Body of pancreas (tissue), 4 donors: ENCODE results near the gene PTGFRN. TPM values are rescaled to one million over a fixed set of nuclear protein-coding genes. Genes with fewer than 3 reads are reported as not detected.

Source experiments
- ATAC-seq: fragments of 150-250 bp; one replicate; pipeline ENCODE4 v1.9.1; 2016
- DNase-seq, 4 donors: peaks; one replicate each; pipeline ENCODE4 v3.0.0-alpha.2; 2019
- H3K27ac ChIP-seq, 4 donors: fragments of 200-600 bp; sonication (generic); 1 replicate in 3 of 4; 2 replicates in 1 of 4; pipeline versions ENCODE4 v1.5.1 to v1.6.1; 2016 to 2019; ENCODE audit warnings: mild to moderate bottlenecking in 1 of 4, mixed read lengths in 1 of 4, moderate library complexity in 1 of 4
- H3K27me3 ChIP-seq, 2 donors: fragments of 200-600 bp; sonication (generic); one replicate each; pipeline ENCODE4 v1.6.0; 2016; ENCODE audit warnings: mild to moderate bottlenecking in 1 of 2
- H3K36me3 ChIP-seq, 2 donors: fragments of 200-600 bp; sonication (generic); replicated peaks in 1 of 2; 2 replicates each; pipeline ENCODE4 v1.5.1; 2016; ENCODE audit warnings: low read depth in 2 of 2; ENCODE audit not compliant: insufficient read depth in 1 of 2
- H3K4me1 ChIP-seq: fragments of 200-600 bp; sonication (generic); one replicate; pipeline ENCODE4 v1.6.0; 2016
- H3K4me3 ChIP-seq, 2 donors: fragments of 200-600 bp; sonication (generic); 1 replicate in 1 of 2; 2 replicates in 1 of 2; pipeline ENCODE4 v1.5.1; 2016 to 2019
- H3K9me3 ChIP-seq, 3 donors: fragments of 200-600 bp; sonication (generic); 1 replicate in 2 of 3; 2 replicates in 1 of 3; pipeline ENCODE4 v1.5.1; 2016
- CTCF ChIP-seq, 7 experiments: fragments of 450-650 bp in 4 of 7; fragments of 200-600 bp in 3 of 7; sonication (generic) in 3 of 7; IDR thresholded peaks; one replicate each; pipeline ENCODE4 v1.5.1; 2016 to 2019; ENCODE audit warnings: antibody characterized with exemption in 7 of 7
- POLR2A ChIP-seq, 3 donors: fragments of 450-650 bp; IDR thresholded peaks; one replicate each; pipeline ENCODE4 v1.6.1; 2016; ENCODE audit warnings: antibody characterized with exemption in 3 of 3, mild to moderate bottlenecking in 2 of 3
- WGBS, 2 donors: methylation state at CpG; one replicate each; pipeline ENCODE4 v1.1.5; 2017; 5-methylcytosine and 5-hydroxymethylcytosine counted together
- intact Hi-C: fragments of 100-400 bp; cut with DNase I; formaldehyde crosslinking; loops from one replicate; pipeline ENCODE4 v1.15.1; 2023
- total RNA-seq, 2 donors: library from RNA; depleted of rRNA; stranded (reverse); fragments of >200 nt; gene quantifications; one replicate each; pipeline ENCODE4 v1.1.0, GENCODE V29; 2016

Gene PTGFRN
- total RNA-seq, 2 donors from 2014 or later = 35.0 to 76.8 TPM

DNA sequence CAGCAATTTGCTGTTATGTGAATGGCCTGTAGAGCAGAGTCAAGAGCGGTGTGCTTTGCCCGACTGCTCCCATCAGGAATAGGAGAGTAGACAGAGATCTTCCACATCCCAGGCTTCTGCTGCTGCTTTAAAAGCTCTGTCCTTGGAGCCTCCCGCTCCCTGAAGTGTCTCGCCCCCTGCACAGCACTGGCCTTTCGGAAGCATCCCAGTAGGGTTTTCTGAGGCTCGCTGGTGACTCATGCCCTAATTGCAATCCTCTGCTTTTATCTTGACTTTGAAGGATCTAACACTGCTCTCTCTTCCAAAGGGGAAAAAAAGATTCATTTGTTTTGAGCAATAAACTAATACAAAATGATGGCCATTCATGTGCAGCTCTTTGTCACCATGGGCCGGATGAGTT lies 78.5 kb downstream of the PTGFRN start:
- Histone ChIP-seq H3K27ac (peak overlapping the region in 3 of 4 donors; percentile 36 to 70 (median 59)), H3K4me3 (no peak overlapping the region), H3K27me3 (no peaks in the 10 kb centered on the region), H3K4me1 (peaks cover 51% of the 10 kb centered on the region), H3K9me3 (no peaks in the 10 kb centered on the region), H3K36me3 (no peaks in the 10 kb centered on the region)
- 84 to 88% methylated on average over 7 of the region's 7 CpGs for WGBS, 2 donors
- DNase-seq = peak in 1 of 4 donors; percentile 44
- intact Hi-C loops = no loop called here
- peak; percentile 22 for ATAC-seq
- no peak for TF ChIP-seq CTCF (IDR thresholded peaks at IDR 0.05)
- no peak for TF ChIP-seq POLR2A (IDR thresholded peaks at IDR 0.05)

- DNase-seq = peak in 1 of 4 donors; percentile 56
- peak; percentile 45 for ATAC-seq
- Histone ChIP-seq H3K4me3 (no peak overlapping the region), H3K36me3 (no peaks in the 10 kb centered on the region), H3K9me3 (no peaks in the 10 kb centered on the region), H3K4me1 (peaks cover 47% of the 10 kb centered on the region), H3K27me3 (no peaks in the 10 kb centered on the region), H3K27ac (peak overlapping the region in 3 of 4 donors; percentile 21 to 61 (median 59))
- 27 to 64% methylated on average over 2 of the region's 2 CpGs for WGBS, 2 donors
- intact Hi-C loops = no loop called here
- TF ChIP-seq POLR2A (IDR thresholded peaks at IDR 0.05) (no peak), CTCF (IDR thresholded peaks at IDR 0.05) (no peak)
These were observed 79.2 kb downstream of the PTGFRN start for GRCh38 chr1:116988908-116989307.

DNA sequence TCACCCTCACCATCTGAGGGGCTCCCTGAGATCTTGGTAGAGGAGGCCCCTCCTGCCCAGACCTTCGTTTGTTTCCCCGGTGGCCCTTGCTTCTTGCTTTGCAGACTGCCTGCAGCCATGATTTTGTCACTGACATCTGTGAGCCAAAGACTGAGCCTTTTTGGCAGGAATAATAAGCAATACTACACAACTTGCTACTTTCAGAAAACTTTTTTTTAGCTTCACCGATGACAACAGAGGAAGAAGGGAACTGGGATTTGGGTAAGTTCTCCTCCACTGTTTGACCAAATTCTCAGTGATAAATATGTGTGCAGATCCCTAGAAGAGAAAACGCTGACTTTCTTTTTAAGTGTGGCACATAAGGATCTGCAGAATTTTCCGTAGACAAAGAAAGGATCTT lies 80.1 kb downstream of the PTGFRN start:
- no peak for DNase-seq

DNA sequence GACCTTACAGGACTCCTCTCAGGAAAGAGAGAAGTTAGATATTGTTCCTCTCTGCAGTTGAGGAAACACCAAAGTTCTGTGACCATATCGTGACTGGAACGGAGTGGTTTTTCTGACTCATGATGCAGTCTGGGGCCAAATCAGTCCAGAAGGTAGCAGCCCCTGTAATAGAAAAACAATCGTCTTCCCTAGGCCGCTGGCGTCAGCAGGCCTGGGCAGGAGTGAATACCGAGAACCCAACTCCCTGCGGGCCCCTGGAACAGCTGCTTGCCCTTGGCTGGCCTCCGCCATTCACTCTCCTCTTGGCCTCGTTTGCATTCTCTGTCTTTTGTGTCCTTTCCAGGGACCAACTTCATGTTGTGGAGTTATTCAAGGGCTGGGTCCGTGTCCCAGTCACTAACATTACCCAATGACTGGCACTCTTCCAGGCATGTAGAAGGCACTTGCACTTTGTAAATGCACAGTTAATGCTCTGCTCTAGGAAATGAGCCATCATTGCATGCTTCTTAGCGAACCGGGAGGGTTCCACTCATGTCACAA lies 81.0 kb downstream of the PTGFRN start:
- WGBS, 2 donors = 59 to 70% methylated on average over 12 of the region's 12 CpGs
- TF ChIP-seq POLR2A (IDR thresholded peaks at IDR 0.05) (no peak), CTCF (IDR thresholded peaks at IDR 0.05) (no peak)
- no peaks in the 10 kb centered on the region for H3K36me3 ChIP-seq
- no peaks in the 10 kb centered on the region for H3K9me3 ChIP-seq
- peaks cover 47% of the 10 kb centered on the region for H3K4me1 ChIP-seq
- DNase-seq (peak; percentile 37 to 64 (median 52)), ATAC-seq (peak; percentile 12)
- intact Hi-C loops = no loop called here
- no peak overlapping the region for H3K4me3 ChIP-seq
- peak overlapping the region in 2 of 4 donors; percentile 44 to 52 for H3K27ac ChIP-seq
- no peaks in the 10 kb centered on the region for H3K27me3 ChIP-seq

More for the DNA sequence above, 80.1 kb downstream of the PTGFRN start:
- peak overlapping the region in 2 of 4 donors; percentile 44 to 61 for H3K27ac ChIP-seq
- intact Hi-C loops = no loop called here
- no peaks in the 10 kb centered on the region for H3K36me3 ChIP-seq
- H3K27me3 ChIP-seq = no peaks in the 10 kb centered on the region
- peaks cover 47% of the 10 kb centered on the region for H3K4me1 ChIP-seq
- no peak for ATAC-seq
- no peak for TF ChIP-seq POLR2A (IDR thresholded peaks at IDR 0.05)
- H3K9me3 ChIP-seq = no peaks in the 10 kb centered on the region
- no peak overlapping the region for H3K4me3 ChIP-seq
- 38 to 60% methylated on average over 5 of the region's 5 CpGs for WGBS, 2 donors

DNA sequence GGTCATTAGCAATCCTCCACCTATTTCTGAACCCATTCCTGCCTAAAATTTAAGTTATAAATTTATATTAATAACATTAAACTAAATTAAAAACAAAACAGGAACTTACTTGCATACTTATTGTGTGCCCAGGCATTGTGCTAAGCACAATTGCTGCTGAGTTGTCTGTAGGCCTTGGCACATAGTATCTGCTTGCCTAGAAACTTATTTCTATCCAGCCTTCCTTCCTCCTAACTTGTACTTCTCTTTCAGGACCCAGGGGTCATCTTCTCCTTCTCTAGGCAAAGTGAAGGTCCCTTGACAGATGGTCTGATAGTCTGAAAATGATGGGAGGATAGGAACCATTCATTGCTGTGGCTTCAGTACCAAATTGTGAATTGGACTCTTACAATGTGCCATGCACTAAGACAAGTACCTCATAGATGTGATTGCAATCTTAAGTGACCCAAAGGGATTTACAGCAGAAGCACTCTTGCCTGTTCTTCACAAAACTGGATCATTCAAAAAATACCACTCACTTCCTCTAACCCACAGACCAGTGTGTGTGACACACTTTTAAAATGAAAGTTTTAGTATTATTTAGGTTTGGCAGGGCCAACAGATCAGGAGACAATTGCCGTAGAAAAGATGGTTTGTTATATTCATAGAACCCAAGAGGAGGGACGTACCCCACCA lies 81.6 kb downstream of the PTGFRN start:
- intact Hi-C loops = no loop called here
- TF ChIP-seq CTCF (IDR thresholded peaks at IDR 0.05) = no peak
- no peak for TF ChIP-seq POLR2A (IDR thresholded peaks at IDR 0.05)
- H3K9me3 ChIP-seq = no peaks in the 10 kb centered on the region
- H3K27ac ChIP-seq = peak overlapping the region in 1 of 4 donors; percentile 52
- peaks cover 45% of the 10 kb centered on the region for H3K4me1 ChIP-seq
- no peak overlapping the region for H3K4me3 ChIP-seq
- no peak for DNase-seq
- ATAC-seq = no peak
- WGBS, 2 donors = 60 to 68% methylated on average over 2 of the region's 2 CpGs
- H3K27me3 ChIP-seq = no peaks in the 10 kb centered on the region
- H3K36me3 ChIP-seq = no peaks in the 10 kb centered on the region
